Naive thymus-derived CD8-positive, alpha-beta T cell (primary cell): ENCODE measurements around the gene AP5B1. TPM values are rescaled to one million over a fixed set of nuclear protein-coding genes. Genes with fewer than 3 reads are reported as not detected.

Experiments
- ATAC-seq, 2 donors: fragments of 150-1000 bp; cut with Tn5 transposase in 1 of 2; sonication (Bioruptor Pico), chemical (Tn5 transposase) in 1 of 2; 1 replicate in 1 of 2; 2 replicates in 1 of 2; pipeline ENCODE4 v1.10.0; 2021; ENCODE audit warnings: mild to moderate bottlenecking in 2 of 2, moderate library complexity in 2 of 2
- POLR2A ChIA-PET: fragments of 350-600 bp; sonication (Branson Sonifier 250); formaldehyde crosslinking; loops from one replicate; lab custom pipeline; 2021; ENCODE audit warnings: antibody characterized with exemption; lab: Charles Lee
- DNase-seq, 10 donors: peaks; one replicate each; pipeline versions ENCODE4 v3.0.0 to v3.0.0-alpha.2; 2020 to 2022
- H3K27ac Mint-ChIP-seq, 10 donors: one replicate each; pipeline ENCODE4 v1.8.0; 2020 to 2022; ENCODE audit warnings: mild to moderate bottlenecking in 10 of 10, mixed read lengths in 10 of 10, moderate library complexity in 4 of 10, inconsistent platforms in 1 of 10
- H3K27me3 Mint-ChIP-seq, 5 donors: one replicate each; pipeline ENCODE4 v1.8.0; 2021 to 2022; ENCODE audit warnings: mixed read lengths in 5 of 5
- H3K36me3 Mint-ChIP-seq, 3 donors: one replicate each; pipeline ENCODE4 v1.8.0; 2020 to 2022; ENCODE audit warnings: mixed read lengths in 3 of 3, mild to moderate bottlenecking in 2 of 3, inconsistent platforms in 1 of 3
- H3K4me1 Mint-ChIP-seq, 4 donors: one replicate each; pipeline ENCODE4 v1.8.0; 2021 to 2022; ENCODE audit warnings: mixed read lengths in 4 of 4
- H3K4me3 Mint-ChIP-seq, 10 donors: one replicate each; pipeline ENCODE4 v1.8.0; 2020 to 2022; ENCODE audit warnings: mild to moderate bottlenecking in 10 of 10, mixed read lengths in 10 of 10, moderate library complexity in 6 of 10, inconsistent platforms in 1 of 10
- H3K9me3 Mint-ChIP-seq, 9 donors: one replicate each; pipeline ENCODE4 v1.8.0; 2020 to 2022; ENCODE audit warnings: mixed read lengths in 9 of 9, mild to moderate bottlenecking in 3 of 9, inconsistent platforms in 1 of 9, moderate library complexity in 1 of 9
- polyA plus RNA-seq, 3 donors: library from polyadenylated mRNA; unstranded; fragments of 300-500 nt; fragmentation: Illumina TruSeq; gene quantifications; one replicate each; pipeline ENCODE4 v1.2.3, GENCODE V29; 2021
- total RNA-seq, 8 experiments: library from RNA in 2 of 8; stranded (reverse) in 2 of 8; gene quantifications; one replicate each; pipeline ENCODE4 v1.2.3 and lab custom pipeline; 2021 to 2026

The AP5B1 gene
- total and polyA plus RNA-seq, 5 experiments from 2014 or later = 8.6 to 25.8 (median 15.2) TPM

DNA sequence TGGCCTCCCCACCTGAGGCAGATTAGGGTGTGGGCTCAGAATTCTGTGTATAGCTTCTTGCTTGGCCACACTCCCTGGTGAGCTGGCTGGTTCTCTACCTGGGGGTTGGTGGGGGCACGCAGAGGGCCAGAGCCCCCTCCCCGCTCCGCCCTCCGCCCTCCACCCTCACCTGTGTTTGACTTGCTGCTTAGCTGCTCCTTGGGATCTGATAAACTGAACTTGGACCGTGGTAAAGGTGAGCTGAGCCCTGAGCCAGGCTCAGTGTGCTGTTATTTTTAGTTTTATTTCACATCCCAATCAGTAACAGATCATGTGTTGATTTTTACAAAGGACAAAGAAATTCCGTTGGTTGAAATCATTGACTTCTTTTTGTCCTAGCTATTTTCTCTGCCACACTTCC is 8.0 kb upstream of the AP5B1 start:
- peaks cover 11 to 57% (median 26%) of the 10 kb centered on the region in 5 donors for H3K27me3 Mint-ChIP-seq
- ATAC-seq (no peak), DNase-seq (no peak)
- H3K9me3 Mint-ChIP-seq = peaks cover 0 to 3% (median 0%) of the 10 kb centered on the region in 9 donors
- H3K36me3 Mint-ChIP-seq = no peaks in the 10 kb centered on the region
- H3K4me1 Mint-ChIP-seq = peaks cover 10 to 34% (median 23%) of the 10 kb centered on the region in 4 donors
- POLR2A ChIA-PET = interaction anchor here (1.3 to 1.4 kb wide), 2 partner anchors 10 to 77 kb away, joined by 4 to 5 read pairs; partner anchors contain the start of gene KAT5
- peak overlapping the region in 1 of 10 donors; percentile 2 for H3K27ac Mint-ChIP-seq
- H3K4me3 Mint-ChIP-seq = peak overlapping the region in 6 of 10 donors; percentile 45 to 90 (median 82)

DNA sequence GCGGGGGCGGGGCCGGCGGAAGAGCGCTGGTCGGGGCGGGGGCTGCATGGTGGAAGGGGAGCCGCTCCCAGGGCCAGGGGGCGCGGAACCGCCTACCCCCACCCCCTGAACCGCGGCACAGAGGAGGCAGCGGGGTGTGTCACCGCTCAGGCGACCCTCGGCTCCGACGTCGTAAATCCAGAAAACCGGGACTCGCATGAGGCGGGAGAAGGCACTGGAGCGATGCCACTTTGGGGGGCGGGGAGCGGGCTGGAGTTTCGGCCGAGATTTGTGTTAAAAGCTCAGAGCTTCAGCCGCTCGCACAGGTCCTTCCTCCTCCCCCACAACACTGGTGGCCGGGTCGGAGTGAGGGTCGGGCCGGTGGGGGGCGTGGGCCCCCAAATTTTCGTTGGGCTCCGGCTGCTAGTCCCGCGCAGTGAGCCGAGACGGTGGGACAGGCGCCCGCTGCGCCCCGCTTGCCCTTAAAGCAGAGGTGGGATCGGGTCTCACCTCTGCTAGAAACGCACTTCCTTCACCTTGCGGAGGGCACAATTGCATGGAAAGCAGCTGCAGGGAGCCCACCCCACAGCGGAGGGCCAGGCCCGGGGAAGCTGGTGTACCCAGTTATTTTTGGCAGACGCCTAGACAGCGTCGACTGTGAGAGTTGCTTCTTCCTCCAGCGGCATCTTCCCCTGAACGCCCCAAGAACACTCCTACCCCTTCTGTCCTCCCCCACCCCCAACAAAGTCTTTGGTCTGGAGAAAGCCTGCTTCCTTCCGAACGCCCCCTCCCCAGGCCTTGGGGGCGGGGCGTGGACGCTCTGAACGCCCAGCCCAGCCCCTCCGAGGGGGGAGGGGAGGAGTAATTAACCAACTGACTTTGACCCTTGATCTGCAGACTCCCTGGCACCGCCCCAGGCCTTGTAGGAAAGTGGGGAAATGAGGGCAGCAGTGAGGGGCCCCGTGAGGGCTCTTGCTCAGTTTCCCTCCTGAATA is 7.2 kb upstream of the AP5B1 start:
- POLR2A ChIA-PET = interaction anchor here (0.6 to 1.4 kb wide), 5 partner anchors 9 to 76 kb away, joined by 3 to 5 read pairs (median 4); partner anchors contain the start of gene KAT5
- Mint-ChIP-seq H3K27ac (peak overlapping the region in 3 of 10 donors; percentile 57 to 79 (median 57)), H3K9me3 (peaks cover 0 to 3% (median 0%) of the 10 kb centered on the region in 9 donors), H3K36me3 (no peaks in the 10 kb centered on the region), H3K27me3 (peaks cover 11 to 57% (median 30%) of the 10 kb centered on the region in 5 donors), H3K4me1 (peaks cover 10 to 37% (median 23%) of the 10 kb centered on the region in 4 donors), H3K4me3 (peak overlapping the region; percentile 69 to 90 (median 86))
- ATAC-seq (peak; percentile 22 to 31), DNase-seq (no peak)

DNA sequence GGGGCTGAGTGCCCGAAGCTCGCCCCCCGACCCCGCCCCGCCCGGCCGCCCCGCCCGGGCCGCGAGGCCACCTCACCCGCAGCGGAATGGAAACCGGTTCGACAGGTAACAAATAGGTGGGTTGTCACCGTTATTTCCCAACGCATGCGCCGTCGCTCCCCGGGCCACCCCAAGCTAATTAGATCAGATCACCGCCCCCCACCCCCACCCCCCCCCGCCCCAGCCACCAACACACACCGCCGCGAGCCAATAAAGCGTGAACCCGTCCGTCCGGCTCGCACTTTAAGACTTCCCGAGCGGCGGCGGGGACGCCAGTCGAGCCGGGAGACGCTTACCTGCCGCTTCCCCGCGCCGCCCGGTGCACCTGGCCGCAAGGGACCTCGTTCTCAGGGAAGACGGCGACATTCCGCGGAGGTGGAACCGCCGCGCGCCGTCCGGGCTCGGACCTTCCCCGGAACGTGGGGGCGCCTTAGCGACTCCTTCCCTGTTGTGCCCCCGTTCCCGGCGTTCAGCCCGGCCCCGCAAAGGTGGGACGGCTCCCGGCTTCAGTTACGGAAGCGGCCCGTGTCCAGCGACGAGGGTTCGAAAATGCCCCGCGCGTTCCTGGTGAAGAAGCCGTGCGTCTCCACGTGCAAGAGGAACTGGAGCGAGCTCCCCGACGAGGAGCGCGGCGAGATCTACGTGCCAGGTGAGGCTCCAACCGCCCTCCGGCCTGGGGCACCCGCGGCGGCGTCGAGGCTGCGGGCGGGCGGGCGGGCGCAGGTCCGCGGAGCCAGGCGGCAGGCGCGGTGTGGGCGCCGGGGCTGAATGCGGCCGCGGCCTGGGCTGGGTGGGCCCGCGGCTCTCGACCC is 6.2 kb upstream of the AP5B1 start, which contains the start of gene OVOL1:
TSS of gene OVOL1 (plus strand) at position 278 of the 851 bp plus-strand sequence. CDS start at position 589, 311 bp downstream.
- peak within 1 kb of the TSS; percentile 71 to 90 (median 85) for H3K4me3 Mint-ChIP-seq
- peaks cover 0 to 3% (median 0%) of the 10 kb centered on the region in 9 donors for H3K9me3 Mint-ChIP-seq
- H3K4me1 Mint-ChIP-seq = peaks cover 10 to 34% (median 23%) of the 10 kb centered on the region in 4 donors
- peak within 1 kb of the TSS in 3 of 10 donors; percentile 41 to 57 (median 57) for H3K27ac Mint-ChIP-seq
- H3K36me3 Mint-ChIP-seq = no peaks in the 10 kb centered on the region
- POLR2A ChIA-PET = interaction anchor here (0.6 to 0.8 kb wide), 2 partner anchors 8 to 20 kb away, joined by 3 to 4 read pairs; no protein-coding TSS in a partner anchor
- peak in 5 of 10 donors; percentile 17 to 35 (median 29) for DNase-seq
- ATAC-seq = peak; percentile 20 to 44
- peaks cover 11 to 57% (median 31%) of the 10 kb centered on the region in 5 donors for H3K27me3 Mint-ChIP-seq

DNA sequence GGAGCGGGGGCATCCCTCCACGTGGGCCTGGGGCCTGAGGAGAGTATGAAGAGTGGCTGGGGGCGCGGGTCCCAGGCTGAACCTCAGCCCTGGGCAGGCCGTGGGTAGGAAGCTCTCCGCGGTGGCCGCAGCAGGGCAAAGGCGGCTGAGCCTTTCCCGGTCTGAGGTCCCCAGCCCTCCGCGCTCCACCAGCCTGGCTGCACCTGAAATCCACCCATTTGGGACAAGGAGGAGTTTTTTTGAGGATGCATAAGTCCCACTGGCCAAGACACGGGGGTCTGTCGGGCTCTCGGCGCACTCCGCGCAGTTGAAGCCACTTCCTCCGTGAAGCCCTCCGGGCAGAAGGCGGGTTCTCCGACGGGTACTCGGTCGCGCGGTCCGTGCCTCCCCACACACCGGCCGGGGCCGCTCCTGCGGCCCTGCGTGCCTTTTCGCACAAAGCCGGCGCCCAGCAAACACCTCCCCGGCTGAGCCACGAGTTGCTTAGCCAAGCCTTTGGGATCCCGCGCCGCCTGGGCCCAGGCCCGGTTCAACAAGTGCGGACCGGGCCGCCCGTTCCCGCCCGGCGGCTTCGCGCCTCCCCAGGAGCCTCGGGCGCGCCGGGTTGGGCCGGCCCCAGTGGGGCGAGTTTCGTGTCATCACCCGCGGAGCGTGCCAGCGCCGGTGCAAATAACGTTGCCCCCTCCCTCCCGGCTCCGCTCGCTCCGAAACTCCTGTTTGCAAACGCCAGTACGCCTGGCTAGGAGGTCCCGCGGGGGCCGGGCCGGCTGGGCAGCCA is 5.4 kb upstream of the AP5B1 start:
- DNase-seq (no peak), ATAC-seq (peak; percentile 15 to 33)
- H3K4me3 Mint-ChIP-seq = peak overlapping the region; percentile 52 to 81 (median 72)
- peaks cover 0 to 3% (median 0%) of the 10 kb centered on the region in 9 donors for H3K9me3 Mint-ChIP-seq
- POLR2A ChIA-PET = no interaction called here
- no peaks in the 10 kb centered on the region for H3K36me3 Mint-ChIP-seq
- peak overlapping the region in 1 of 10 donors; percentile 49 for H3K27ac Mint-ChIP-seq
- H3K4me1 Mint-ChIP-seq = peaks cover 10 to 27% (median 23%) of the 10 kb centered on the region in 4 donors
- H3K27me3 Mint-ChIP-seq = peaks cover 11 to 57% (median 31%) of the 10 kb centered on the region in 5 donors

DNA sequence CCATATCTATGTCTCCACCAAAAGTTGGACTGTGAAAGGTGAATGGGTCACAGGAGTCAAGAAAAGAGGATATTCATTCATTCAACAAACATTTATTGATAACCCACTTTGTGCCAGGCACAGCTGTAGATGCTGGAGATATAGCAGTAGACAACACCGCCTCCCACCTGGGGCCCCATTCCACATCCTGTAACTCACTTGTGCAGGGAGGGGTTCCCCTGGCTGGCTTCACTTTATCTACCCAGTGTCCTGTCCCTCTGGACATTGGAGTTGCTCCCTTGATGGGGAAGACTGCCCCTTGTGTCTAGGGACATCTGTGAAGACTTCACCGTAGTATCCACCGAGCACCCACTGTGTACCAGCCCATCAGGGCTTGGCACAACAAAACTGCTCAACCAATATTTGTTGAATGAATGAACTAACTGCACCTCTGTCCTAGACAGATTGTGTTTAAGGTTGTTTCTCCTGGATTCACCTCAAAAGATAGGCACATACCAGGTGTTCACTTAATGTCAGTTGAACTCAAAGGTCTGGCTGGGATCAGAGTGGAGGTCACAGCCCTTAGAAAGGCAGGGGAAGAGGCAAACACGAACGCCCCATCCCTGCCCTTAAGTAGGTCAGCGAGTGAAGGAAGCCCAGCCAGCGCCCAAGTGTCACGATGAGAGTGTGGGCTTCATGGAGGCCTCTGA is 4.7 kb upstream of the AP5B1 start:
- no peak for ATAC-seq
- H3K9me3 Mint-ChIP-seq = peaks cover 0 to 3% (median 0%) of the 10 kb centered on the region in 9 donors
- peaks cover 8 to 51% (median 28%) of the 10 kb centered on the region in 5 donors for H3K27me3 Mint-ChIP-seq
- H3K4me3 Mint-ChIP-seq = peak overlapping the region; percentile 52 to 81 (median 72)
- no peaks in the 10 kb centered on the region for H3K36me3 Mint-ChIP-seq
- peak overlapping the region in 3 of 10 donors; percentile 1 to 49 (median 33) for H3K27ac Mint-ChIP-seq
- peaks cover 10 to 27% (median 22%) of the 10 kb centered on the region in 4 donors for H3K4me1 Mint-ChIP-seq
- DNase-seq = no peak
- POLR2A ChIA-PET = no interaction called here

DNA sequence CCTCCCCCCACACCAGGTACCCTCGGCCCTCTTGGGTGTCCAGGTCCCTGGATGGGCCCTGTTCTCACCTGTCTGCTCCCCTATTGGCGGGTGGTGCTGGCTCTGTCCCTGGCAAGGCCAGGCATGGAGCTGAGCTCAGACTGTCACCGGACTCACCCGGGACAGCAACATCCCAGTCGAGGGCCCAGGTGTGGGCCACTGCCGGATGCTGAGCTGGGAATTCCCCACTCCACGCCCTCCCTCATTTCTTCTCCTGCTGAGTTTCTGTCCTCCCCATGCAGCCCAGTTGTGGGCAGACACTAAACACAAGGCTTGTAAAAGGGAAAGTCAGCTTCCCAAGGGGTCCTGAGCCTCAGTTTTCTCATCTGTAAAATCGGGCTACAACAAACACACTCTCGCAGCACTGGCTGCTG is 2.0 kb upstream of the AP5B1 start:
- Mint-ChIP-seq H3K27ac (peak overlapping the region in 4 of 10 donors; percentile 25 to 75 (median 37)), H3K4me3 (peak overlapping the region; percentile 20 to 65 (median 46))

DNA sequence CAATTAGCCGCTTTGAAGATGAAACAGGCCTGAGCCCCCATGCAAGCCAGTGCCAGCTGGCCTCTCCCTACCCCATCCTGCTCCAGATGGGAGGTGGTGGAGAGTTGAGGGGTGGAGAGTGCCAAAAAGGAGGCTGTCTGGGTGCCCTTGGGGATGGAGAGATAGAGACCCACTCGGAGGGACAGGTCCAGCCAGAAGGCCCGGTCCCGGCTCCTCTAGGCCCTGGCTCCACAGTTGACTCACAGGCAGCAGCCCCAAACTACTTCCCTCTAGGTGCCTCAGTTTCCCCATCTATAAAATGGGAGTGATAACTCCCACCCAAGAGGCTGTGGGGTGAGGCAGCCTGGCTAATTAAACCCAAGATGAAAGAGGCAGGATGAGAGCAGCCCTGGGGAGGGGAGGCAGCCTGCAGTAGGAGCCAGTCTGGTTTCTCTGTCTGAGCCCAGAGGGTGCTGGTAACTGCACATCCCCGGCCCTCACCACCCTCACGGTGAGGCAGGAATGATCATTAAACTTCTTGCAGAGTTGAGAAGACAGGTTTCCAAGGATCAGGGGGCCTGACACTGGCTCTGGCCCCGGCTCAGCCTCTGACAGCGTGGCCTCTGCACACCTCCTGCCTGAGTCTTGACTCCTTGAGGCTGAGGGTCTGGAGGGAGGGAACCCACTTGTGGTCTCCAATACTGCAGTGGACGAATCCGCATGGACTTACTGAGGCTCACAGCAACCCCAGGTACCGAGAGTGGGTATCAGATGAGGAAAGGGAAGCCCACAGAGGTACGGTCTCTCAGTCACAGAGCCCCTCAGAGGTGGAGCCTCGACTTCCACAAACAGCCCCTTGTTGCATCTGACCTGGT is 1.4 kb upstream of the AP5B1 start:
- peaks cover 3 to 18% (median 15%) of the 10 kb centered on the region in 5 donors for H3K27me3 Mint-ChIP-seq
- no peak for ATAC-seq

More for the DNA sequence above, 2.0 kb upstream of the AP5B1 start:
- Mint-ChIP-seq H3K9me3 (peaks cover 0 to 3% (median 0%) of the 10 kb centered on the region in 9 donors), H3K27me3 (peaks cover 3 to 24% (median 16%) of the 10 kb centered on the region in 5 donors), H3K4me1 (peaks cover 13 to 35% (median 24%) of the 10 kb centered on the region in 4 donors), H3K36me3 (peaks cover 0 to 4% (median 0%) of the 10 kb centered on the region in 3 donors)
- ATAC-seq (no peak), DNase-seq (no peak)
- POLR2A ChIA-PET = no interaction called here

DNA sequence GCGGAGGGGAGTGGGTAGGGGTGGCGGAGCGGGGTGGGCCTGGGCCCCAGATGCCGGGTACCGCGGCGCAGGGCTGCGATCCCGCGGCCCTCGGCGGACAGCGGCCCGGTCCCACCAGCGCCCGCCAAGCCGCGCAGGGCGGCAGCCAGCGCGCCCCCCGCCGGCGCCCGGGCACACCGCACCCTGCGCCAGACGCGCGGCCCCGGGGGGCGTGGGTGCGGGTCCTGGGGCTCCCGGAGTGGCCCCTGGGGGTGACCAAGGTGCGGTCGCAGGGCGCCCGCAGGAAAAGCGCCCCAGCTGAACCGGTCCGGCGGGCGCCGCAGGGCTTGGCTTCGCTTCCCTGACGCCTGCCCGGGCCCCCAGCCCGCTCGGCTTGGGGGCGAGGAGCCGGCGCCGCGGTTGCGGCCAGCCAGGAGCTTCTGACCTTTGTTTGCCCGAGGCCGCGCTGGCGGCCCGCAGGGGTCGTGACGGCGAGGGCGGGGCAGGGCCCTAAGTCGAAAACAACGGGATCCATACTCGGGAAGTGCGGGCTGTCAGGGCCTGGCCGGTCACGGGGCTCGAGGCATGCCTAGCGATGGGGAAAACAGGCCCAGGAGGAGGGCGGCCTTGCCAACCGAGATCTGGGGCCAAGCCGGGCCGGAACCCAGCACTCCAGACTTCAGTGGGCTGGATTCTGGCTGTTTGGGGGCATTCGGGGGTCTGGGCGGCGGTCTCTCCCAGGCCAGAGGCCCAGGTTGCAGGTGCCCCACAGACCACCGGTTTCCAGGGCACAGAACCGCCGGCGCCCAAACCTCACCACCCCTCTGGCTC is 581 bp upstream of the AP5B1 start:
- H3K4me1 Mint-ChIP-seq = peaks cover 13 to 29% (median 27%) of the 10 kb centered on the region in 4 donors

More for the DNA sequence above, 1.4 kb upstream of the AP5B1 start:
- Mint-ChIP-seq H3K4me1 (peaks cover 14 to 31% (median 24%) of the 10 kb centered on the region in 4 donors), H3K4me3 (peak overlapping the region in 7 of 10 donors; percentile 21 to 65 (median 56)), H3K36me3 (peaks cover 0 to 7% (median 0%) of the 10 kb centered on the region in 3 donors), H3K9me3 (peaks cover 0 to 3% (median 0%) of the 10 kb centered on the region in 9 donors), H3K27ac (peak overlapping the region in 1 of 10 donors; percentile 19)
- POLR2A ChIA-PET = interaction anchor here (0.5 kb wide), 1 partner anchor 105 kb away, joined by 4 read pairs; no protein-coding TSS in a partner anchor
- no peak for DNase-seq

More for the DNA sequence above, 581 bp upstream of the AP5B1 start:
- POLR2A ChIA-PET = interaction anchor here (0.5 to 3.6 kb wide), 5 partner anchors 37 to 118 kb away, joined by 4 to 24 read pairs (median 9); partner anchors contain the start of genes CCDC85B, KAT5 and RELA
- Mint-ChIP-seq H3K27ac (no peak overlapping the region), H3K9me3 (peaks cover 0 to 3% (median 0%) of the 10 kb centered on the region in 9 donors), H3K4me3 (peak overlapping the region in 7 of 10 donors; percentile 15 to 89 (median 36)), H3K27me3 (peaks cover 2 to 15% (median 13%) of the 10 kb centered on the region in 5 donors), H3K36me3 (peaks cover 0 to 7% (median 0%) of the 10 kb centered on the region in 3 donors)
- DNase-seq (no peak), ATAC-seq (peak; percentile 52 to 57)
